Measurements from ENCODE around the gene NTMT1. TPM values are rescaled to one million over a fixed set of nuclear protein-coding genes. Genes with fewer than 3 reads are reported as not detected.
A peak's percentile ranks its signal among the peaks of the same experiment; 100 is the strongest.

NTMT1 gene
- total RNA-seq, 1 donor from 2014 or later = 62.6 TPM

- TF ChIP-seq, protein P1, sequence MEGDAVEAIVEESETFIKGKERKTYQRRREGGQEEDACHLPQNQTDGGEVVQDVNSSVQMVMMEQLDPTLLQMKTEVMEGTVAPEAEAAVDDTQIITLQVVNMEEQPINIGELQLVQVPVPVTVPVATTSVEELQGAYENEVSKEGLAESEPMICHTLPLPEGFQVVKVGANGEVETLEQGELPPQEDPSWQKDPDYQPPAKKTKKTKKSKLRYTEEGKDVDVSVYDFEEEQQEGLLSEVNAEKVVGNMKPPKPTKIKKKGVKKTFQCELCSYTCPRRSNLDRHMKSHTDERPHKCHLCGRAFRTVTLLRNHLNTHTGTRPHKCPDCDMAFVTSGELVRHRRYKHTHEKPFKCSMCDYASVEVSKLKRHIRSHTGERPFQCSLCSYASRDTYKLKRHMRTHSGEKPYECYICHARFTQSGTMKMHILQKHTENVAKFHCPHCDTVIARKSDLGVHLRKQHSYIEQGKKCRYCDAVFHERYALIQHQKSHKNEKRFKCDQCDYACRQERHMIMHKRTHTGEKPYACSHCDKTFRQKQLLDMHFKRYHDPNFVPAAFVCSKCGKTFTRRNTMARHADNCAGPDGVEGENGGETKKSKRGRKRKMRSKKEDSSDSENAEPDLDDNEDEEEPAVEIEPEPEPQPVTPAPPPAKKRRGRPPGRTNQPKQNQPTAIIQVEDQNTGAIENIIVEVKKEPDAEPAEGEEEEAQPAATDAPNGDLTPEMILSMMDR (IDR thresholded peaks at IDR 0.05; ENCODE audit: partially characterized antibody, unreplicated experiment) = no peak
- Mint-ChIP-seq H3K4me1 (ENCODE audit: low read depth, unreplicated experiment) (peaks cover 52% of the 10 kb centered on the region), H3K4me3 (ENCODE audit: unreplicated experiment) (peak overlapping the region; percentile 94), H3K9me3 (ENCODE audit: unreplicated experiment) (peaks cover 13% of the 10 kb centered on the region), H3K27me3 (ENCODE audit: unreplicated experiment) (peaks cover 19% of the 10 kb centered on the region), H3K36me3 (ENCODE audit: unreplicated experiment) (no peaks in the 10 kb centered on the region), H3K27ac (ENCODE audit: unreplicated experiment) (peak overlapping the region; percentile 98)
- DNase-seq = peak; percentile 74
Measured at GRCh38 chr9:129627556-129628440, 1.8 kb downstream of the NTMT1 start.

GRCh38 chr9:129628709-129629108, 2.7 kb downstream of the NTMT1 start:
- peaks cover 21% of the 10 kb centered on the region for H3K27me3 Mint-ChIP-seq (ENCODE audit: unreplicated experiment)
- TF ChIP-seq, protein P1 (IDR thresholded peaks at IDR 0.05; ENCODE audit: partially characterized antibody, unreplicated experiment) = no peak
- peak overlapping the region; percentile 94 for H3K4me3 Mint-ChIP-seq (ENCODE audit: unreplicated experiment)
- peak overlapping the region; percentile 98 for H3K27ac Mint-ChIP-seq (ENCODE audit: unreplicated experiment)
- H3K4me1 Mint-ChIP-seq (ENCODE audit: low read depth, unreplicated experiment) = peaks cover 51% of the 10 kb centered on the region
- peaks cover 10% of the 10 kb centered on the region for H3K9me3 Mint-ChIP-seq (ENCODE audit: unreplicated experiment)
- H3K36me3 Mint-ChIP-seq (ENCODE audit: unreplicated experiment) = no peaks in the 10 kb centered on the region
- no peak for DNase-seq

- peaks cover 46% of the 10 kb centered on the region for H3K4me1 Mint-ChIP-seq (ENCODE audit: low read depth, unreplicated experiment)
- no peak for DNase-seq
- no peaks in the 10 kb centered on the region for H3K36me3 Mint-ChIP-seq (ENCODE audit: unreplicated experiment)
- H3K9me3 Mint-ChIP-seq (ENCODE audit: unreplicated experiment) = peaks cover 10% of the 10 kb centered on the region
- TF ChIP-seq, protein P1 (IDR thresholded peaks at IDR 0.05; ENCODE audit: partially characterized antibody, unreplicated experiment) = no peak
- H3K27me3 Mint-ChIP-seq (ENCODE audit: unreplicated experiment) = peaks cover 19% of the 10 kb centered on the region
- peak overlapping the region; percentile 62 for H3K27ac Mint-ChIP-seq (ENCODE audit: unreplicated experiment)
- H3K4me3 Mint-ChIP-seq (ENCODE audit: unreplicated experiment) = peak overlapping the region; percentile 94
Measured at GRCh38 chr9:129629251-129629820, 3.4 kb downstream of the NTMT1 start.

- peaks cover 12% of the 10 kb centered on the region for H3K9me3 Mint-ChIP-seq (ENCODE audit: unreplicated experiment)
- H3K27ac Mint-ChIP-seq (ENCODE audit: unreplicated experiment) = peak overlapping the region; percentile 82
- peaks cover 21% of the 10 kb centered on the region for H3K27me3 Mint-ChIP-seq (ENCODE audit: unreplicated experiment)
- H3K36me3 Mint-ChIP-seq (ENCODE audit: unreplicated experiment) = no peaks in the 10 kb centered on the region
- H3K4me1 Mint-ChIP-seq (ENCODE audit: low read depth, unreplicated experiment) = peaks cover 43% of the 10 kb centered on the region
- no peak for DNase-seq
- TF ChIP-seq, protein P1 (IDR thresholded peaks at IDR 0.05; ENCODE audit: partially characterized antibody, unreplicated experiment) = no peak
- peak overlapping the region; percentile 47 for H3K4me3 Mint-ChIP-seq (ENCODE audit: unreplicated experiment)
Measured at GRCh38 chr9:129630967-129631673, 5.2 kb downstream of the NTMT1 start.
